HPDE6-E6E7 (cell line): ENCODE data around the gene BTG1.

Source experiments
- DNase-seq: peaks from one replicate; pipeline ENCODE4 v3.0.0; 2011; ENCODE audit warnings: missing footprints; ENCODE audit errors: extremely low spot score

Gene BTG1

DNA sequence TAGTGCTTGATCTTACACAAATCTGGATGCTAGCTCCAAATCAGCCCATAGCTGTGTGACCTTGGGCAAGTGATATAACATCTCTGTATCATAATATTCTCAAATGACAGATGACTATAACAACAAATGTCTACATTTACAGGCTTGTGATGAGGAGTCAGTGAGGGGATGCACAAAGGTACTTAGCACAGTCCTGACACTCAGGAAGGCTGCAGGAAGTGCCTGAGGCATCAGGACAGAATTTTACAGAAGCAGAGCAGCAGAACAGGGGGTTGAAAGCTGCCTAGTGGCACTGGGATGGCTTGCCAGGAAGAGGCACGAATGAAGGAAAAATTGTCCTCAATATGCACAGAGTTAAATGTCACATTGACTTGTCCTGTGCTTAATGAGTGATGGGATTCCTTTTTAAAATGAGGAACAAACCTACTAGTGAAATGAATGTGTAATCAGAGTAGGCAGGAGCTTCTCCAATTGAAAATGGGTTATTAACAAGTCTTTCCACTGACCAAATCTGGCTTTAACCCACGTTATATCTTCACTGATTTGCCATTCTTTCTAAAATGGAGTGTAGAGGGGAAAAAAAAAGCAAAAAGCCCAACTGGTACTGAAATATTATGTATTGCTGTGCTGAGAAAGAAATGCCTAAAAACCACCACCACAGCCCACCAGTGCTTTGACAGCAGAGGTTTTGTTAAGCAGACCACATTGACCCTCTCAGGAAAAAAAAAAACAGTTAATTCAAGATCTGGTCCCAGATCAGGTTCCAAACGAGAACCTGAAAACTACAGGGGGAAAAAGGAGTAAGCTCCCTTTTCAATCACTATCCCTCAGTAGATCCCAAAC lies 11.6 kb downstream of the BTG1 start:
- DNase-seq: no peak

DNA sequence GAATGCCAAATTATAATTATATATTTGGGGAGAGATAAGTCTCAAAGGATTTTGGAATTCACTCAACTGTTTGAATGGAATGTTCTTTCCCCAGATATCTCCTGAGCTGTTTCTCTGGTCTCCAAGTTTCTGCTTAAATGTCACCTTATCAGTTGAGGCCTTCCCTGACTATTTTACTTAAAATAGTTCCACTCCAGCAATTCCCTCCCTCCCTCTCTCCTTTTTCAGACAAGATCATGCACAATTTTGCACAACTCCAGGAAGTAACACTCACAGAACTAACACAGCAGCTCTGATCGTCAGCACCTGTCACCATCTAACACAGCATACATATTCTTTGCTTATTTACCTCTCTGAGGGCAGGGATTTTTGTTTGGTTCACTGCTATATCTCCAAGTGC lies 12.5 kb downstream of the BTG1 start:
- no peak for DNase-seq

DNA sequence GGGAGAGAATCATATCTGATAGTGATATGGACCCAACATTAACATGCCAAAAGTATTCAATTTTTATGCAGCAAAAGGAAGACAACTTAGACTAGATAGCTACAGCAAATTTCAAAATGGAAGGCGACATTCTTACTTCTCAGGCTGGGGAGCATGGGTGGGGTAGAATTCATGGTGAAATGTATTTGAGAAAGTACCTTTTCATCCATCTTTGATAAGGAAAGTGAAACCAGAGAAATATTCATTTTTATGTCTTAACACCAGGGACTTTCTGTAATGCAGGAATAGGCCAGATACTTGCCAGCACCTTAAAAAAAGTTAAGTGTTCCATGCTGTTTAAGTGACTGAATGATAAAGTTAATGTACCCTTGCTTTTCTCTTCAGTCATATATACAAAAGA lies 13.4 kb downstream of the BTG1 start:
- DNase-seq: no peak

DNA sequence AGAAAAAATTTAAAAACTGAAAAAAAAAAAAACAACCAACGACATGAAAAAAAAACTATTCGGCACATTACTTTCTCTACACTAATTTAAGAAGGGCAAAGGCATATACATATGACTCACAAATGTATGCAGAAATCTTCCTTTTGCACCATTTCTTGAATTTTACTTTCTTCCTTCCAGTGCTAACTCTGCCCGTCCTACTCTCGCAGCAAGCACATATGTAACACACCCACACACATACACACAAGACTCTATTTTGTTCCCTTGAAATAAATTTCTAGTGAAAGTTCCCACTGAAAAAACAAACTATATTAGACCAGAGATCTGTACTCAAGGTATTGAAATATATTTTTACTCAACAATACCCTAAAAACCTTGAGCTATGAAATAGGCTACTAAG lies 14.6 kb downstream of the BTG1 start:
- no peak for DNase-seq

DNA sequence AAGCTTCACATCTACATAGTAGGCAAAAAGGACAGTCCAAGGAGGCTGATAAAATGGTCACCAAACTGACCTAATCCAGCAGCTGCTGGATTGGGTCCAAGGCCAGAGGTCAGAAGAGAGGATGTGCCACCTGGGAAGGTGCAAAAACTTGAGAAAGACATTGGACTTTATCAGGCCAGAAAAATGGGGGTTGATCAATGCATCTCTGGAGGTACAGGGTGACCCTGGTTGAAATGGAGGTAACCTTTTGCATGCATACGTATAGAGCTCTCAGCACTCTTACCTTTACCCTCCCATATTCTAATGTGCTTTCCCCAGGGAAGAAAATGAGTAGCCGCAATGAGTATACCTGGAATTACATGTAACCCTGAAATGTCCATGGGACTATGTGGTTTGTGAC lies 16.0 kb downstream of the BTG1 start:
- no peak for DNase-seq

DNA sequence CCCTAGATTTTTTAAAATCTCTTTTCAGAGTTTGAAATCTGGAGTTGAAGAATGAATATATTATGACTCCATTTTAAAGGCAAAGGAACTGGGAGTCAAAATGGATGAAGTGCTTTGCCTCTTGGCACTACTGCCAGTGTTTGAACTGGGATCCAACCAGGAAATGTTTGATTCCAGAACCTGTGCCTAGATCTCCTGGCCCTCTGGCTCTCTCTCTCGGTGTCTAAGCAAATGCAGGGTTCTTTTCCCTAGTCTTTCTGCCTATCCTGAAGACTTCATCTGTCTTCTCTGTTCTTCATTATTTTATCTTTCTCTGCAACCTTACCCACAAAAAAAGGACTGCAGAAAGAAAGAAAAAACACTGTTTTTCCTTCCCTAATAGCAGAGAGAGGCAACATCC lies 17.0 kb downstream of the BTG1 start:
- DNase-seq: no peak

DNA sequence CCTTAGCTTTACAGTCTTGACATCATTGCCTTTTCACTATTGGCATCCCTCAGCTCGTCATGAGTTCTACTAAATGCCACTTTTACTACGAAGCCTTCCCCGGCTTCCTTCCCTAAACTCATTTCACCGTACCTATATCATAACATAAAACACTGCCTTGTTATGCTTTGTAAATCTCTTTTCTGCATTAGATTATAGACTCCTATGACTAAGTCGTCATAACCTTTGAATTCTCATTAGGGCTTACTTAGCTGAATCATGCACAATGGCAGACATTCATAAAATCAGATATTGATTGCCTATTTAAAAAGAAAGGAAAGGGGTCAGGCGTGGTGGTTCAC lies 21.0 kb downstream of the BTG1 start:
- DNase-seq: no peak

DNA sequence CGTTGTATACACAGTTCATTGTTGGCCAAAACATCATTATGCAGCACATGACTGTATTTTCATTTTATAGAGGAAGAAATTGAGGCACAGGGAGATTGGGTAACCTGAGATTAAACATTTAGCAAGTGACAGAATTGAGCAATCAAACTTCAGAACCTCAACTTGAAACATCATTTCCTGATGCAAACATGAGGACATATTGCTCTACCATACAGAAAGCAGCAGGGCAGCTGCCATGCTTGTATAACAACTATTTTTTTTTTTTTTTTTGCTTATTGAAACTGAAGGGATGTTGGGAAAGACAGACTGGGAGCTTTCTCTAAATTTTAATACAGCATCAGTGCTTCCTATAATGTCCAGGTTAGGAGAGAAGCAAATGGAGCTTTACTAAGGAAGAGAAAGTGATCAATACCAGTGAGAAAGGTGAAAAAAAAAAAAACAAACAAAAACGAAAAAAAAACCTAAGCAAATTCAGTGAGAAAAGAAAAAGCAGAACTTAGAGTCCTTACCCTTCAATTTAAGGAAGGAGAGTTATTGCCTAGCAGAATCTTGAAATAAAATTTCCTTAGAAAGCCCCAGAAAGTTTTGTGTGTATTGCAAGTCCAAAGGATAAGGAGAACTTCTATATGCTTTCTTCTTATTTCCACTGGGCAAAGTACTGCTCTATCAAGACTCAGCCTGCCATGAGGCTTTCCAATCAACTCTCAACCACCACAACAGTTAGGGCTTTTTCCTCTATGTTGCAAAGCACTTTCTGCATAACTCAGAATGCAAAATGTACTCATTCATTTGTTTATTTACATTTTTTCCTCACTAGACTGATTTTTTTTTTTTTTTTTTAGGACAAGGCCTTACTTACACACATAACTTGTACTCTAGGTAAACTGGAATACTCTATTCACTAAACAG lies 21.6 kb downstream of the BTG1 start:
- no peak for DNase-seq

DNA sequence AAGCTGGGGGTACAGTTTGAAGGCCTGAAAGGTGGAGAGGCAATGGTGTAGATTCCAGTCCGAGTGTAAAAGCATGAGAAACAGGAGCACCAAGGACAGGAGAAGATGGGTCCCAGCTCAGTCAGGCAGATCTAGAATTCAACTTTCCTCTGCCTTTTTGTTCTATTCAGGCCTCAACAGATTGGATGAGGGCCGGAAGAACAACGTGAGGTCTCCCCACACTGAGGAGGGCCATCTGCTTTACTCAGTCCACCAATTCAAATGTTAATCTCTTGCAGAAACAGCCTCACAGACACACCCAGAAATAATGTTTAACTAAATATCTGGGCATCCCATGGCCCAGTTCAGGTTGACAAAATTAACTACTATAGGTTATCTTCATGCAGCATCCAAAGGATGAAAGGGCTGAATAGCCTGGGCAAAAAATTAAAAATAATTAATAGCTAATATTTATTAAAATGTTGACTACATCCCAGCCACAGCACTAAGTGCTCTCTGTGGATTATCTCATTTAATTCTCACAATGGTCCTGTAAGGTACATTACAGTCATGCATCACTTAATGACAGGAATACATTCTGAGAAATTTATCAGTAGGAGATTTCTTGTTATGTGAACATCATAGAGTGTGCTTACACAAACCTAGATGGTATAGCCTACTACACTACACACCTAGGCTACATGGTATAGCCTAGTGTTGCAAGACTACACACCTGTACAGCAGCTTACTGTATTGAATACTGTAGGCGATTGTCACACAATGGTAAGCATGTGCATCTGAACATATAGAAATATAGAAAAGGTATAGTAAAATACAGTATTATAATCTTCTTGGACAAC lies 22.5 kb downstream of the BTG1 start:
- DNase-seq: no peak

DNA sequence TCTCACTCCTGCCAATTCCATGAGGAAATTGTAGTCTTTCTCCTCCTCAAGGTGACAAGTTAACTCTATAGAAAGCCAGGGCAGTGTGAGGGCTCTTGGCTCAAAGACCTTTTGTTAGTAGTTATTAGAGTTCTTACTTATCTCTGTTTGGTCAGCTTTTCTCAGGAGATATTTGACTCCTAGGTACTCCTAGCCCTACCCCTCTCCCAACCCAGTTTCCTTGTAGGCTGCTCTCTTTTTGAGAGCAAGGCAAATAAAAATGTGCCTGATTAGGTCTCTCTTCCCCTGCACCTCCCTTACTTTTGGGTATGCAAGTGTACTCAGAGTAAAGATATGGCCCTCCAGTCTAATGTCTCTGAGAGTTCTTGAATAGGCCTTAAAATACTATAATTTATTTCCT lies 23.8 kb downstream of the BTG1 start:
- no peak for DNase-seq

DNA sequence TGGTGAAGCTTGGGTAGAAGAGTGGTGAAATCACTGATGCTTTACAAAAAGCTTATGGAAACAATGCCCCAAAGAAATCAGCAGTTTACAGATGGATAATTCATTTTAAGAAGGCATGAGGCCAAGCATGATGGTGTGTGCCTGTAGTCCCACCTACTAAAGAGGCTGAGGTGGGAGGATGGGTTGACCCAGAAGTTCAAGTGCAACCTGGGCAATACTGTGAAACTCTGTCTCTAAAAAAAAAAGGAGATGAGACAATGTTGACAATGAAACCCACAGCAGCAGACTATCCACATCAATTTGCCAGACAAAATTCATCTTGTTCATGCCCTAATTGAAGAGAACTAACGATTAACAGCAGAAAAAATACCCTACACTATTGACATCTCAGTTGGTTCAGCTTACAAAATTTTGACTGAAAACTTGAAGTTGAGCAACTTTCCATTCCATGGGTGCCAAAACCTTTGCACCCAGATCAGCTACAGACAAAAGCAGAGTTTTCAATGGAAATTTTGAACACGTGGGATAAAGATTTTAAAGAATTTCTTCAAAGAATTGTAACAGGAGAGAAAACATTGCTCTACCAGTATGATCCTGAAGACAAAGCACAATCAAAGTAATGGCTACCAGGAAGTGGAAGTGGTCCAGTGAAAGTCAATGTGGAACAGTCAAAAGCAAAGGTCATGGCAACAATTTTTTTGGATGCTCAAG lies 26.7 kb downstream of the BTG1 start:
- no peak for DNase-seq

DNA sequence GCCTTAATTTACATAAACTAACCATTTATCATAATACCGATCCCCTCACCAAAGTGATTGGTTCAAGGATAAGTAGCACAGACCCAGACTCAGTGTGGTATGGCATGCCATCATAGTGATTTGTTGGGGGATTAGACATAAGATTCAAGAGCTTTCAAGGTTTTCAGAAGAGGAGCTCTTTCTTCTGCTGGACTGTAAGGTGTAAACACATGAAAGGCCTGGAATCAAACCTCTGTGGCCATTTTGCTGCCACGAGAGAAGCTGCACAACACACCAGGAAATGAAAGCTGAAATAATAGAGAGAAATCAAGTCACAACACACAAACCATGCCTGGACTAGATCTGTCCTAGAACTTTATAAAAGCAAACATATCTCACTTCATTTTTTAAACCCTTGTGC lies 30.8 kb downstream of the BTG1 start:
- DNase-seq: no peak

DNA sequence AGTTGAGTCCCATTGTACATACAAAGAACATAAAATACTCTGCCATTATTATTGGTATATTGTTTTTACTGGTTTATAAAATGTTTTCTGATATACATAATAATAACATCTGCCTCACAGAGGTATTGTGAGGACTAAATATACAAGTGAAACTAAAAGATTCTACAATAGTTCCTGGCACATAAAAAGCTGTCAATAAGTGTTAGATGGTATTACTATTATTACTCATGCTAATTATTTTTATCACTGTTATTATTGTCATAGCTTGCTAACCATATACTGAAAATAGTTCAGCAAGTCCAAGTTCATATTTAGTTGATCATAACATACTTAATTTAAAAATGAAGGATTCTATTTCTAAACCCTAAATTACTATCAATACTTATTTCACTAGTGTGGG lies 34.4 kb downstream of the BTG1 start:
- no peak for DNase-seq

DNA sequence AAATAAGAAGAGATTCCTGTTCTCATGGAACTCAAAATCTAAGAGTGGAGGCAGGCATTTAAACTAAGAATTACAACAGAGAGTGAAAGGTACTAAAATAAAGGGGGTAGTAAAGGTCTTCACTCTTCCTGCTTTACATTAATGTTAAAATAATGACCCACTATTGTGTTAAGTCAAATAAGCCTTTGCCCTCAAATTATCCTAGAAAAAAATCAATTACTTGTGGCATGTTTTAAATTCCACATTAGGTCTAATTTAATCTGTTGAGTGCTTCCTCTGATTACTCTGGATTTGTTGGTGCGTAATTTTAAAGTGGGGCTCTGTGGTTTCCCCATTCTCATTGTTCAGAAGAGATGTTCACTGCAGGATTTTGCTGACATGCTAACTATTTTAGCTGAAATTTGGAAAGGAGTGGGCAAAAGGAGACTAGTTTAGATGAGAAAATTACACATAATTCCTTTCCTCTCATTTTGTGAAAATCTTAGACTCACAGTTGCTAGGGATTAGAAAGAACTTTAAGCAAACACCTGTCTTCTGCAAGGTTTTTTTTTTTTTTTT lies 35.5 kb downstream of the BTG1 start:
- no peak for DNase-seq

DNA sequence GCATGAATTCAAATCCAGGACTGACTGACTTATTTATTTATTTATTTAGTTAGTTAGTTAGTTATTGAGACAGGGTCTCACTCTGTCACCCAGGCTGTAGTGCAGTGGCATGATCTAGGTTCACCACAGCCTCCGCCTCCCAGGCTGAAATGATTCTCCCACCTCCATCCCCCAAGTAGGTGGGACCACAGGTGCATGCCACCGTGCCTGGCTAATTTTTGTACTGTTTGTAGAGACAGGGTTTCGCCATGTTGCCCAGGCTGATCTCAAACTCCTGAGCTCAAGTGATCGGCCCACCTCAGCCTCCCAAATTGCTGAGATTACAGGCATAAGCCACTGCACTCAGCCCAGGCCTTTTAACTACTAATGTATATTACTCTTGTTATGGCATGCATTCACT lies 36.0 kb downstream of the BTG1 start:
- no peak for DNase-seq

DNA sequence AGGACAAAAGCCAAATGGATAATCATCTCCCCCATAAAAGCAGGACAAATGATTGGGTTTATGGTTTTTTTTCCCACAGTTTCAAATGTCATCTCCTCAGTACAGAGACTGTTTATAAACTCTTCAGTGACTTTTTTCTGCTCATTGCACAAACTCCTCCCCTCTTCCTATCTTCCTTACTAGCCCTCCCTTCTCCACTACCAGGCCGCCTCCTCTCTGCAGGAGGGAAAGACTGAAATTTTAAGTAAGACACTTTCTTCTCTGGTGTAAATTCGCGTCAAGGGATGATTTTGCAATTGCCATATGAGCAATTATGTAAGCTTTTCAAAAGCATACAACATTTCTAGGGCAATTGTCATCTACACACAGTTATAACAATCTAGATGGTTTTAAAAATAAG lies 37.0 kb downstream of the BTG1 start:
- DNase-seq: no peak

DNA sequence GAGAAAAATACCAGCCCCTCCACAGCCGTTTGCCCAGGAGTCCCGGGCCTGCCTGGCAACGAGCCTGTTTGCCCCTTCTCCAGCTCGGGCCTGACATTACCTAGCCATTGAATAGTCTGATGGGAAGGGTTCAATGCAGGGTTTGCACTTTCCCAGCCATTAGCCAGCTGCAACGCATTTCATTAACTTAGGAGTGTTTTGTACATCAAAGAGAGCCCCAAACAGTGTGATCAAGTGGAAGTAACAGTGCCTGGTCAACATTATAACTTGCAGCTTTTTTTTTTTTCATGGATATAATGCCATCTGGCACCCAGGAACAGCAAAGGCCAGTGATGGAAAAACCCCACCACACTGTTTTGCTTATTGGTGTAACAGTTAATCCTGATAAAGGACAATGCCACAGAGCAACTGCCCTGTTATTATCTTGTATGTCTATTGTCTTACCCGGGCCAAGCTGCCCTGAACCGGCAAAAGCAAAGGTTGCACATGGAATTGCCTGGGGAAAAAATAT lies 38.0 kb downstream of the BTG1 start:
- DNase-seq: no peak

DNA sequence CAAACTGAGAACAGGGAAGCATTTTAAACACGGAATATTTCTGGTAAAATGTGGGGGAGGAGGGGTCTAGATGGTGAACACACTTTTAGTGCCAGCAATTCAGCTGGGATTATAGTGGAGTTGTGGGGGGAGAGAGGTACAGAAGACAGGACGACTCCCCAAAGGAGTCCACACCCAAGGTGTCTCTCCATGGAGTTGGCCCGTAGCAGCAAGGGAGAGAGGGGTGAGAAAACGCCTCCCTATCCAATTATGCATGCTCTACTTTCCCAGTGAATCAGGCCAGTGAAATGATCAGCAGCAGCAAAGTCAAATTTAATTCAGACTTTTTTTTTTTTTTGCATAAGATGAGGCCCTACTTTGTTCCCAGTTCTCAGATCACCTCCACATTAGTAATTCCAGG lies 38.6 kb downstream of the BTG1 start:
- DNase-seq: no peak

DNA sequence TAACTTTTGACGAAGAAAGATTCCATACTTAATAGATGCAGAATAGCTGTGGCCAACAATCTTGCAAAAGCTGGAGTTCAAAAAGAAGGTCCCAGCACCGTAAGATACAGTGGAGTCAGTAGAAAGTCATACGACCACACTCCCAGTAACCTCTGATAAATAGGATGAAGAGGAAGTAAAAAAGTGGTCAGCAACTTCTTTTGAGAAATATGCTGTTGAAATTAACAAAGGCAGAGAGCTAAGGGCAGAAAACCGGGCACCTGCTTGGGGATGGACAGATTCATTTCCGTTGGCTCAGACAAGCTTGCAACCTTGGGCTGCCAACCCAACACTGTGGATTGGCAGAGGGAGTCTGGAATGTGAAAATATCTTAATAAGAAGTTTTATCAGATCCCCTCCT lies 40.0 kb downstream of the BTG1 start:
- DNase-seq: no peak

DNA sequence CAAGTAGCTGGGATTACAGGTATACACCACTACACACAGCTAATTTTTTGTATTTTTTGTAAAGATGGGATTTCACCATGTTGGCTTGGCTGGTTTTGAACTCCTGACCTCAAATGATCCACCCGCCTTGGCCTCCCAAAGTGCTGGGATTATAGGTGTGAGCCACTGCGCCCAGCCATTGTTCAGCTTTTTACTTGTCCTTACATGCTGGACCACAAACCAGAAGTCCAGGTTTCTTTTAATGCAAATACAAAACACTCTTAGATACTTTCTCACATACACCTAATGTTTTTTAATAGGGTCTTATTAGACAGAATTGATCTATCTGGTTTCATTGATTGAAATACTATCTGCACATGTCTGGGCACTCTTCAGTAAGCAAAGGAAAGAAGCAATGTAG lies 40.5 kb downstream of the BTG1 start:
- DNase-seq: no peak

DNA sequence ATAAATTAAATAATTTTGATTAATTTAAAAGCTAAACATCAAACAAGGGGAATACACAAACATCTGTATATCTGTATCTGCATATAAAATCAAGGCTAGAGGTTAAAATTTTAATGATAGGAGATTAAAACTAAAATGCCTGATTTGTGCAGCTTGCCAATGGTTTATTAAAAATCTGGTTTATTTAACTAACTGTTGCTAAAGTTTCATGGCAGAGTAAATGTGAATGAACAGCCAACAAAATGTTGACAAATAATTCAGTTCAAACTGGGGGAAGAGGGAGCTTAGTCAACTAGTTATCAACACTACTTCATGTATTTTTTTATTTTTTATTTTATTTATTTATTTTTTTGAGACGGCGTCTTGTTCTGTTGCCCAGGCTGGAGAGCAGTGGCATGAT lies 43.0 kb downstream of the BTG1 start:
- no peak for DNase-seq
